ENCODE results near the gene ARL14. TPM values are rescaled to one million over a fixed set of nuclear protein-coding genes. Genes with fewer than 3 reads are reported as not detected.

Gene ARL14
- total RNA-seq (not detected), total RNA-seq (0 to 0.20 (median 0) reads per million in 172 experiments)
- polyA plus RNA-seq (2013, experiment 1 of 2) = not detected
- not detected for polyA plus RNA-seq (2013, experiment 2 of 2)

DNA sequence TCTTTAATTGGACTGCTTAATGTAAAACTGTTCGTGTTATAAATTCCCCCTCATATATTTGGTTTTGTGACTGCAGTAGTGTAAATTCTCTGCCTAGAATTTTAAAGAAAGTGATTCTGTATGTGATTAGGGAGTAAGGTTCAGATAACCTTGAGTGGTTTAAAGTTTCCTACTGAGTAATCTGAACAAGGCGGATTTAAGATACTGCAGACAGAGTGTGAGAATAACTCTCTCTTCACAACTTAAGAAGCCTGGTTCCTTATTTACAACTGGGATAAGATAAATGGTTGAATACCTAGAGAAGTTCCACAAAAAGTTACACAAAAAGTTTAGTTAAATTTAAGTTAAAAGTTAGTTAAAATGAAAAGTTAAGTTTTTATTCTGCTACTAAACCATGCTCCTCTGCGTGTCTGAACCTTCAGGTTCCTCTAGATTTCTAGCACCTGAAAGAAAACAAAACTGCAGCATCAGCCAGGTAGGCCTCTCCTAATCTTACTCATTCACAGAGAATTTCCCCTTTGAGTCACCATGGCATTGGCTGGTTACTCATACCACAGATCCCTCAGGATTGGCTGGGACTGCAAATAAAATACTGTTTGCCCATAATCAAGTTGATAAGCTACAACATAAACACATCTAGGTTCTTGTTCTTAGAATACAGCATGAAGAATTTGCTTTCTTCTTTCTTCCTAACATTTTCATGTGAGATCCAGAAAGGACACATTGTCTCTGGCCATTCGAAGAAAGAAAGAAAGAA is at the start of gene ARL14:
Gene ARL14 (plus strand): TSS at position 614 of the 757 bp plus-strand sequence. CDS start 187 bp downstream, outside the sequence.
- no peaks in the 10 kb centered on the region for H3K9me3 Mint-ChIP-seq
- no peak for ATAC-seq (ENCODE audit: poor library complexity)
- H3K36me3 Mint-ChIP-seq (ENCODE audit: low read depth) = no peaks in the 10 kb centered on the region
- DNase-seq = no peak
- Histone ChIP-seq H3K36me3 (ENCODE audit: insufficient read depth, low read length) (no peaks in the 10 kb centered on the region), H3K4me3 (ENCODE audit: low read length) (no peak within 1 kb of the TSS), H3K27me3 (ENCODE audit: control insufficient read depth in 1 of 2, insufficient read depth in 2 of 2, low read length in 2 of 2) (peaks cover 0 to 4% of the 10 kb centered on the region in 2 experiments), H3K9me3 (ENCODE audit: control insufficient read depth in 1 of 2, insufficient read depth in 1 of 2, low read length in 2 of 2) (no peaks in the 10 kb centered on the region), H3K27ac (ENCODE audit: low read depth in 1 of 2, low read length in 2 of 2) (no peak within 1 kb of the TSS), H3K4me1 (ENCODE audit: insufficient read depth, low read length) (no peaks in the 10 kb centered on the region)
- peaks cover 4% of the 10 kb centered on the region for H3K27me3 Mint-ChIP-seq
- intact Hi-C loops (cut with DNase I, micrococcal nuclease) = no loop called here
- H3K27ac Mint-ChIP-seq = no peak within 1 kb of the TSS
- TF ChIP-seq, protein P1, sequence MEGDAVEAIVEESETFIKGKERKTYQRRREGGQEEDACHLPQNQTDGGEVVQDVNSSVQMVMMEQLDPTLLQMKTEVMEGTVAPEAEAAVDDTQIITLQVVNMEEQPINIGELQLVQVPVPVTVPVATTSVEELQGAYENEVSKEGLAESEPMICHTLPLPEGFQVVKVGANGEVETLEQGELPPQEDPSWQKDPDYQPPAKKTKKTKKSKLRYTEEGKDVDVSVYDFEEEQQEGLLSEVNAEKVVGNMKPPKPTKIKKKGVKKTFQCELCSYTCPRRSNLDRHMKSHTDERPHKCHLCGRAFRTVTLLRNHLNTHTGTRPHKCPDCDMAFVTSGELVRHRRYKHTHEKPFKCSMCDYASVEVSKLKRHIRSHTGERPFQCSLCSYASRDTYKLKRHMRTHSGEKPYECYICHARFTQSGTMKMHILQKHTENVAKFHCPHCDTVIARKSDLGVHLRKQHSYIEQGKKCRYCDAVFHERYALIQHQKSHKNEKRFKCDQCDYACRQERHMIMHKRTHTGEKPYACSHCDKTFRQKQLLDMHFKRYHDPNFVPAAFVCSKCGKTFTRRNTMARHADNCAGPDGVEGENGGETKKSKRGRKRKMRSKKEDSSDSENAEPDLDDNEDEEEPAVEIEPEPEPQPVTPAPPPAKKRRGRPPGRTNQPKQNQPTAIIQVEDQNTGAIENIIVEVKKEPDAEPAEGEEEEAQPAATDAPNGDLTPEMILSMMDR (IDR thresholded peaks at IDR 0.05) = no peak
- no peak within 1 kb of the TSS for H3K4me3 Mint-ChIP-seq
- no peaks in the 10 kb centered on the region for H3K4me1 Mint-ChIP-seq (ENCODE audit: low read depth)
- POLR2A ChIA-PET = no interaction called here
- CTCF ChIA-PET = no interaction called here

DNA sequence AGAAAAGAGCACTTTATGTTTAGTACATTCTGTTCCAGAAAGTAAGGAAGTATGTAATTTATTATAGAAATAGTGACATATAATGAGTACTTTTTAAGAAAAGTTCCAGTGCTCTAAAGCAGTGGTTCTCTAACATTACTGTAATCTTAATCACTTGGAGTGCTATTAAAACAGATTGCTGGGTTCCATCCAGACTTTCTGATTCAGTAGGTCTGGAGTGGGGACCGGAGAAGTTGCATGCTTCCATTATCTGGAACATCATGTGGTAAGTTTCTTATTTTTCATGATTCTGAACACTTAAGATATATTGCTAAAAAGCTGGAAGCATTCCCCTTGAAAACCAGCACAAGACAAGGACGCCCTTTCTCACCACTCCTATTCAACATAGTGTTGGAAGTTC is 47.5 kb upstream of the ARL14 start:
- ChIA-PET CTCF (no interaction called here), POLR2A (no interaction called here)
- no peaks in the 10 kb centered on the region for H3K9me3 Mint-ChIP-seq
- TF ChIP-seq, protein P1 (IDR thresholded peaks at IDR 0.05) = no peak
- no peak overlapping the region for H3K27ac Mint-ChIP-seq
- H3K4me1 Mint-ChIP-seq (ENCODE audit: low read depth) = no peaks in the 10 kb centered on the region
- Histone ChIP-seq H3K27me3 (ENCODE audit: control insufficient read depth in 1 of 2, insufficient read depth in 2 of 2, low read length in 2 of 2) (peaks cover 2 to 8% of the 10 kb centered on the region in 2 experiments), H3K4me3 (ENCODE audit: low read length) (no peak overlapping the region), H3K4me1 (ENCODE audit: insufficient read depth, low read length) (no peaks in the 10 kb centered on the region), H3K27ac (ENCODE audit: low read depth in 1 of 2, low read length in 2 of 2) (no peak overlapping the region), H3K36me3 (ENCODE audit: insufficient read depth, low read length) (no peaks in the 10 kb centered on the region), H3K9me3 (ENCODE audit: control insufficient read depth in 1 of 2, insufficient read depth in 1 of 2, low read length in 2 of 2) (no peaks in the 10 kb centered on the region)
- DNase-seq = no peak
- no peak for ATAC-seq (ENCODE audit: poor library complexity)
- H3K27me3 Mint-ChIP-seq = peaks cover 17% of the 10 kb centered on the region
- intact Hi-C loops (cut with DNase I, micrococcal nuclease) = no loop called here
- H3K36me3 Mint-ChIP-seq (ENCODE audit: low read depth) = no peaks in the 10 kb centered on the region
- no peak overlapping the region for H3K4me3 Mint-ChIP-seq

DNA sequence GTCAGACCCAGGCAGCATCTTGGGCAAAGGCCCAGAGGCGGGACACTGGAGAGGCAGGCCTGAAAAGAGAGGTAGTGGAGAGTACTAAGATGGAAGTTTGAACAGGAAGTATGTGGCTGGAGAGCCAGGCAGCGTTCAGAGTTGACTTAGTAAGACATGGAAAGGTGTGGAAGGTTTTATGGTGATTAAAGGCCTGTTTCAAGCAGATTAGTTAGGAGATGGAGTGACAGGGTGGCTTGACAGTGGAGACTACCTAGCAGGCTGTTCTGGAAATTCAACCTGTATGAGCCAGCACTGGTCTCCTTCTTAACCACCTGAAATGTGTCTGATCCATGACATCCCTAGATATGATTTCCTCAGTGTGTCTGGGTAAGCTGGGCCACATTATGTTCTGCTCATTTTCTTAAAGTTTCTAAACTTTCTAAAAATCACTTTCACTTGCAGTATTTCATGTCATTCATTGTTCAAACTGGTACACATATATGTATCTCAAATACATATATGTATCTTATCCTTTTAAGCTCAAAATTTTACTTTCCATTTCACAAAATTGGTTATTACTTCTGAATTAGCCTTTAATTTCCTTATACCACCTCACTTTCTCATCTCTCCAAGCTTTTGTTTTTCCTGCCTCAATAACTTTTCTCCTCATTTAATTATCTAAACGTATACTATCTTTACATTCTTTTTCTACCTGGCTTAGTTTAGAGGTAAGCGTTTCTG is 43.4 kb upstream of the ARL14 start:
- ChIA-PET POLR2A (no interaction called here), CTCF (no interaction called here)
- TF ChIP-seq, protein P1 (IDR thresholded peaks at IDR 0.05) = no peak
- no peak for DNase-seq
- Histone ChIP-seq H3K27me3 (ENCODE audit: control insufficient read depth in 1 of 2, insufficient read depth in 2 of 2, low read length in 2 of 2) (peaks cover 0 to 6% of the 10 kb centered on the region in 2 experiments), H3K36me3 (ENCODE audit: insufficient read depth, low read length) (no peaks in the 10 kb centered on the region), H3K4me1 (ENCODE audit: insufficient read depth, low read length) (no peaks in the 10 kb centered on the region), H3K9me3 (ENCODE audit: control insufficient read depth in 1 of 2, insufficient read depth in 1 of 2, low read length in 2 of 2) (no peaks in the 10 kb centered on the region), H3K27ac (ENCODE audit: low read depth in 1 of 2, low read length in 2 of 2) (no peak overlapping the region), H3K4me3 (ENCODE audit: low read length) (no peak overlapping the region)
- ATAC-seq (ENCODE audit: poor library complexity) = no peak
- intact Hi-C loops (cut with DNase I, micrococcal nuclease) = no loop called here
- Mint-ChIP-seq H3K9me3 (no peaks in the 10 kb centered on the region), H3K4me3 (no peak overlapping the region), H3K27me3 (peaks cover 4% of the 10 kb centered on the region), H3K4me1 (ENCODE audit: low read depth) (no peaks in the 10 kb centered on the region), H3K27ac (no peak overlapping the region), H3K36me3 (ENCODE audit: low read depth) (no peaks in the 10 kb centered on the region)
